Chondrocyte (in vitro differentiated cells): ENCODE results near the gene TMPRSS7. TPM values are rescaled to one million over a fixed set of nuclear protein-coding genes. Genes with fewer than 3 reads are reported as not detected.

ENCODE experiments used
- DNase-seq: peaks from one replicate; pipeline ENCODE4 v3.0.0; 2021; ENCODE audit warnings: mixed read lengths, low spot score
- H3K27ac Mint-ChIP-seq: one replicate; pipeline ENCODE4 v1.8.0; 2021; ENCODE audit warnings: mild to moderate bottlenecking, moderate library complexity, mixed read lengths; ENCODE audit not compliant: unreplicated experiment
- H3K27me3 Mint-ChIP-seq: 2 replicates; pipeline ENCODE4 v1.8.0; 2021; ENCODE audit warnings: low read depth, mixed read lengths
- H3K36me3 Mint-ChIP-seq: 2 replicates; pipeline ENCODE4 v1.8.0; 2021; ENCODE audit warnings: low read depth, mixed read lengths
- H3K4me1 Mint-ChIP-seq: 2 replicates; pipeline ENCODE4 v1.8.0; 2021; ENCODE audit warnings: low read depth, mild to moderate bottlenecking, mixed read lengths
- H3K4me3 Mint-ChIP-seq: one replicate; pipeline ENCODE4 v1.8.0; 2021; ENCODE audit warnings: mild to moderate bottlenecking, moderate library complexity, mixed read lengths; ENCODE audit not compliant: unreplicated experiment
- H3K9me3 Mint-ChIP-seq: 2 replicates; pipeline ENCODE4 v1.8.0; 2021; ENCODE audit warnings: low read depth, mixed read lengths
- total RNA-seq: library from RNA; stranded (reverse); gene quantifications from 3 replicates; pipeline ENCODE4 v1.2.1, GENCODE V29; 2021
- TF ChIP-seq, protein P1 (sequence below): fragments of 200-600 bp; sonication (generic); IDR thresholded peaks from 2 replicates; pipeline ENCODE4 v1.5.0; 2021; ENCODE audit warnings: antibody characterized with exemption, mild to moderate bottlenecking, moderate library complexity

Gene TMPRSS7
- total RNA-seq, 1 donor from 2014 or later: not detected

DNA sequence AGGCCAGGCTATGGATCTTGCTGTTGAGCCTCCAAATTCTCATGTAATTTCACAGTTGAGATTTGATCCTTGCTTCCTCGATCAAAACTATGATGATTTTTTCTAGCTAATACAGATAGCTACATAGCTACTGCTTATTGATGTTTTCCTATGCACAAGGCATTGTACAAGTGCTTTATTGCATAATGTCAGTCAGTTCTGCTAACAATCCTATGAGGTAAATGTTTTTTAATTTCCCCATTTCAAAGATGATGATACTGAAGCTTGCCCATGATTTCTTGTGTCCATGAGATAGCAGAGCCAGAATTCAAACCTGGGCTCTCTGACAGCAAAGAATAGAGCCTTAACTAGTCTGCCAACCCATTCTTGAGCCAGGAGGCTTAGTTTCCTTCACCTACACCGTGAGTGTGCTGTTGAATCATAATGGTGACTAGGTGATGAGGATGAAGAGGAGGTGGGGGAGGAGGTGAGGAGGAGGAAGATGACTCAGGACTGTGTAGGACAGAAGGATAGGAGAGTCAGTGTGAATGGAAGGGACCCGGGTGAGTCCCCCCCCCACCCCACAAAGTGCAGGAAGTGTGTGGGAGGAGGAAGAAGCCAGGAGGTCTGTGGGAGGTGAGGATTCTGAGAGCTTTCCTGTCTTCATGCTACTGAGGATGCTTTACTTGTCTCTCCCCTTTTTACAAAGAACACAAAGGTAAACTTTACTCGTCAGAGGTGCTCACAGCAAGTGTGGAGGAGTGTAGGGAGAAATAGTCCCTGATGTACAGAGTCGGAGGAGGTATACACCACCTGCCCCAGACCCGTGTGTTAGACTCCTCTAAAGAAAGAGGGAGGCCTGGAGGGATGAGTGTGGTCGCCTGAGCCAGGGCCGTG lies 32.2 kb upstream of the TMPRSS7 start:
- H3K9me3 Mint-ChIP-seq: no peaks in the 10 kb centered on the region
- no peak overlapping the region for H3K27ac Mint-ChIP-seq
- H3K4me1 Mint-ChIP-seq: peaks cover 14% of the 10 kb centered on the region
- TF ChIP-seq, protein P1, sequence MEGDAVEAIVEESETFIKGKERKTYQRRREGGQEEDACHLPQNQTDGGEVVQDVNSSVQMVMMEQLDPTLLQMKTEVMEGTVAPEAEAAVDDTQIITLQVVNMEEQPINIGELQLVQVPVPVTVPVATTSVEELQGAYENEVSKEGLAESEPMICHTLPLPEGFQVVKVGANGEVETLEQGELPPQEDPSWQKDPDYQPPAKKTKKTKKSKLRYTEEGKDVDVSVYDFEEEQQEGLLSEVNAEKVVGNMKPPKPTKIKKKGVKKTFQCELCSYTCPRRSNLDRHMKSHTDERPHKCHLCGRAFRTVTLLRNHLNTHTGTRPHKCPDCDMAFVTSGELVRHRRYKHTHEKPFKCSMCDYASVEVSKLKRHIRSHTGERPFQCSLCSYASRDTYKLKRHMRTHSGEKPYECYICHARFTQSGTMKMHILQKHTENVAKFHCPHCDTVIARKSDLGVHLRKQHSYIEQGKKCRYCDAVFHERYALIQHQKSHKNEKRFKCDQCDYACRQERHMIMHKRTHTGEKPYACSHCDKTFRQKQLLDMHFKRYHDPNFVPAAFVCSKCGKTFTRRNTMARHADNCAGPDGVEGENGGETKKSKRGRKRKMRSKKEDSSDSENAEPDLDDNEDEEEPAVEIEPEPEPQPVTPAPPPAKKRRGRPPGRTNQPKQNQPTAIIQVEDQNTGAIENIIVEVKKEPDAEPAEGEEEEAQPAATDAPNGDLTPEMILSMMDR: no peak
- peaks cover 11% of the 10 kb centered on the region for H3K27me3 Mint-ChIP-seq
- H3K36me3 Mint-ChIP-seq: no peaks in the 10 kb centered on the region
- no peak overlapping the region for H3K4me3 Mint-ChIP-seq
- no peak for DNase-seq

DNA sequence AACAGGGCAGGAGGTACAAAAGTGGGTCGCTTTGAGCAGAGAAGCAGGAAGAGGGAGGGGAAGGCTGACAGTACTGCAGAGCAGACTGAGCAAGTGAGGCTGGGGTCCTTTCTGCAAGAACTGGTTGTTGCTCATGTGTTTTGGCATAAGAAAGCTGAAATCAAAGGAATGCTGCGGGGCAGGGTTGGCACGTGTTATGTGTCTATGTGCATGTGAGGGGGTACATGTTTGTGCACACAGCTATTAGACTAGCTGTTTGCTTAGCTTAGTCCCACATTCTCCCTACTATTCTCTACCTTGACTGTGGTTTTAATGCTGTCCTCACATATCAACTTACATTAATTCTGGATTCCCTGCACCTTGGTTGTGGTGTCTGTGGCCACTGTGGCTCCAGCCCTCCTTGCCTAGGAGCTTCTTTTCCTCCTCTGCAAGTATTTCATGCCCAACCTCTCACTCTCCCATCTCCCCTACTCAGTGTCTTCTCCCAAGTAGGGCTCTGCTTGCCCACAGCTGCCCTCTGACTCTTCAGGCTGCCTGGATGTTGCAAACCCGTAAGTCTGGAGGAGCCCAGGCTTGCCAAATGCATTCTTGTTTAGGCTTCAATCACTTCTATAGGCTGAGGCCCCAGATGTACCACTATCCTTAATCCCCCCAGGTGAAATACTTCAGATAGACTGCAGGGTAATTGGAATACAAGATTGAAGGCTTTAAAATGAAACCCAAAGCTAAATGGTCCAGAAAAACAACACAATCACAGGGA lies 31.0 kb upstream of the TMPRSS7 start:
- Mint-ChIP-seq H3K4me1 (peaks cover 21% of the 10 kb centered on the region), H3K27me3 (peaks cover 11% of the 10 kb centered on the region), H3K4me3 (no peak overlapping the region), H3K27ac (no peak overlapping the region), H3K9me3 (no peaks in the 10 kb centered on the region), H3K36me3 (no peaks in the 10 kb centered on the region)
- TF ChIP-seq, protein P1: no peak
- no peak for DNase-seq

DNA sequence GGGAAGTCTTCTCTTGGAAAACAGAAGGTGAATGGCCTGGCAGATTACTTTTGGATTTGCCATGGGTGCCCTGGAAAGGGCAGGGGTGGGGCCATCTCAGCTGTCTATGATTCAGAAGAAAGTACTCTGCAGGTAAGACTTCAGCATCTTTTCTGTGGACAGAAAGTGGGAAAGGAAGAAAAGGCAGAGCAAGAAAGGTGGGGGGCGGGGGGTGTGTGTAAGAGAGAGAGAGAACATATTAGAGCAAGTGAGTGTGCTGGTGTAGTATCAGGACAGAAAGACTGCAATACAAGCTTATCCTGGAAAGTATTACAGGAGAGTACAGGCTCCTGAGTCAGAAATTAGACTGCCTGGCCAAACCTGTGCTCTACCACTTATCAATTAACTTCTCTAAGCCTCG lies 30.3 kb upstream of the TMPRSS7 start:
- no peak overlapping the region for H3K4me3 Mint-ChIP-seq
- DNase-seq: no peak
- H3K9me3 Mint-ChIP-seq: no peaks in the 10 kb centered on the region
- H3K4me1 Mint-ChIP-seq: peaks cover 18% of the 10 kb centered on the region
- H3K27me3 Mint-ChIP-seq: peaks cover 8% of the 10 kb centered on the region
- TF ChIP-seq, protein P1: no peak
- H3K27ac Mint-ChIP-seq: no peak overlapping the region
- H3K36me3 Mint-ChIP-seq: no peaks in the 10 kb centered on the region

DNA sequence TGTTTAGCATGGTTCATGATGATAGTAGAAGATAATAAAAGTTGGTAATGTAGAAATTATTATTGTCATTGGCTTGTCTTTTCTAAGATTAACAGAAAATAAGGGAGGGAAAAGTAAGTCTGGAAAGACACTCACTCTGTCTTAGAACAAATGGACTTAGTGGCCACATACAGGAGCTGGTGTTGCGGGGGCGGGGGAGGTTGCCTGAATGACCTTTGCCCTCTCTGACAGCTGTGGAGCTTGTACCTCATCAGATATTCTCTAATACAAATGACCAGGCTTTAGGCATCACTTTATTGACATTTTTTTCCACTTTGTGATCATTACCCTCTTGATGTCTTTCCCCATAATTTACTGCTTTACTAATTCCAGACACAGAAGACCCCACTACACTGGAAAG lies 29.9 kb upstream of the TMPRSS7 start:
- Mint-ChIP-seq H3K9me3 (no peaks in the 10 kb centered on the region), H3K27ac (no peak overlapping the region), H3K36me3 (no peaks in the 10 kb centered on the region), H3K4me1 (peaks cover 15% of the 10 kb centered on the region), H3K4me3 (no peak overlapping the region), H3K27me3 (peaks cover 6% of the 10 kb centered on the region)
- no peak for DNase-seq
- TF ChIP-seq, protein P1: no peak

DNA sequence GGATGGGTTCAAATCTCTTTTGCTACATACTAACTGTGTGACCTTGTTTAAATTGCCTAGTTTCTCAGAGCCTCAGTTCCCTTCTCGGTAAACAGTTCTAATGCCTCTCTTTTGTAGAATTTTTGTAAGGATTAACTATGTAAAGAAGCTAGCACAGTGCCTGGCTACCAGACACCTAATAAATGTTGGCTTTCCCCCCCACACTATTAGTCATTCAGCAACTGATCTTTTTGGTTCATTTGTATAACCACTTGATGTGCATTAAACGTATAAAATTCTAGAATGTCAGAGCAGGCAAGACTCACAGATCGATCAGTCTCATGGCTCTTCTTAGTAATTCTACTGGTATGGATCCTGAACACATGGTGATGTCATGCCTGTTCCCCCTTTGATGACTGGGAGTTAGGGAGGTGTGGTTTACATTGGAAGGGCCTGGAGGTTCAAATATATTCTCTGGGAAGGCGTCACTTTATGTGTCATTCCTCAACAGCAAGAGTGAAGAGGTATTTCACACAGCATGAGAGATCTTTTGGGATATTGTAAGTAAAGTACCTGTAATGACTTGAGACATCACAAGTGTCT lies 29.4 kb upstream of the TMPRSS7 start:
- Mint-ChIP-seq H3K4me1 (peaks cover 18% of the 10 kb centered on the region), H3K27me3 (peaks cover 4% of the 10 kb centered on the region), H3K9me3 (no peaks in the 10 kb centered on the region), H3K27ac (no peak overlapping the region), H3K4me3 (no peak overlapping the region), H3K36me3 (no peaks in the 10 kb centered on the region)
- DNase-seq: no peak
- TF ChIP-seq, protein P1: no peak
